ENCODE data around the gene PABPN1.
A peak's percentile ranks its signal among the peaks of the same experiment; 100 is the strongest.

Gene PABPN1

GRCh38 chr14:23306412-23307145, 14.7 kb upstream of the PABPN1 start, which contains the start of gene BCL2L2:
TSS of gene BCL2L2 (plus strand) at chr14:23306833. CDS start at chr14:23307768, 935 bp downstream.
- Histone ChIP-seq H3K36me3 (ENCODE audit: control insufficient read depth, insufficient read depth, low read length) (peaks cover 6% of the 10 kb centered on the region), H3K9ac (ENCODE audit: low read depth, low read length) (peak within 1 kb of the TSS; percentile 82), H3K9me3 (ENCODE audit: control insufficient read depth, insufficient read depth, low read length) (no peaks in the 10 kb centered on the region), H3K27me3 (ENCODE audit: control insufficient read depth, insufficient read depth, low read length) (peaks cover 17% of the 10 kb centered on the region), H3K4me3 (ENCODE audit: low read depth, low read length) (peak within 1 kb of the TSS; percentile 85), H3K4me1 (ENCODE audit: control insufficient read depth, insufficient read depth, low read length) (no peaks in the 10 kb centered on the region)

GRCh38 chr14:23307146-23307530, 14.1 kb upstream of the PABPN1 start:
- H3K36me3 ChIP-seq (ENCODE audit: control insufficient read depth, insufficient read depth, low read length), result peaks cover 6% of the 10 kb centered on the region
- H3K9me3 ChIP-seq (ENCODE audit: control insufficient read depth, insufficient read depth, low read length), result no peaks in the 10 kb centered on the region
- H3K27me3 ChIP-seq (ENCODE audit: control insufficient read depth, insufficient read depth, low read length), result peaks cover 17% of the 10 kb centered on the region
- H3K9ac ChIP-seq (ENCODE audit: low read depth, low read length), result peak overlapping the region; percentile 82
- H3K4me3 ChIP-seq (ENCODE audit: low read depth, low read length), result peak overlapping the region; percentile 85
- H3K4me1 ChIP-seq (ENCODE audit: control insufficient read depth, insufficient read depth, low read length), result no peaks in the 10 kb centered on the region

GRCh38 chr14:23307687-23308644, 13.3 kb upstream of the PABPN1 start:
- H3K4me1 ChIP-seq (ENCODE audit: control insufficient read depth, insufficient read depth, low read length), result no peaks in the 10 kb centered on the region
- H3K27me3 ChIP-seq (ENCODE audit: control insufficient read depth, insufficient read depth, low read length), result peaks cover 16% of the 10 kb centered on the region
- H3K9ac ChIP-seq (ENCODE audit: low read depth, low read length), result no peak overlapping the region
- peak overlapping the region; percentile 85 for H3K4me3 ChIP-seq (ENCODE audit: low read depth, low read length)
- peaks cover 6% of the 10 kb centered on the region for H3K36me3 ChIP-seq (ENCODE audit: control insufficient read depth, insufficient read depth, low read length)
- H3K9me3 ChIP-seq (ENCODE audit: control insufficient read depth, insufficient read depth, low read length), result no peaks in the 10 kb centered on the region

- Histone ChIP-seq H3K4me3 (ENCODE audit: low read depth, low read length) (no peak overlapping the region), H3K27me3 (ENCODE audit: control insufficient read depth, insufficient read depth, low read length) (peaks cover 8% of the 10 kb centered on the region), H3K9ac (ENCODE audit: low read depth, low read length) (no peak overlapping the region), H3K4me1 (ENCODE audit: control insufficient read depth, insufficient read depth, low read length) (no peaks in the 10 kb centered on the region), H3K36me3 (ENCODE audit: control insufficient read depth, insufficient read depth, low read length) (peaks cover 6% of the 10 kb centered on the region), H3K9me3 (ENCODE audit: control insufficient read depth, insufficient read depth, low read length) (no peaks in the 10 kb centered on the region)
These were observed 12.4 kb upstream of the PABPN1 start for GRCh38 chr14:23308721-23309445.

GRCh38 chr14:23310546-23310945, 10.7 kb upstream of the PABPN1 start:
- Histone ChIP-seq H3K4me1 (ENCODE audit: control insufficient read depth, insufficient read depth, low read length) (no peaks in the 10 kb centered on the region), H3K9ac (ENCODE audit: low read depth, low read length) (no peak overlapping the region), H3K9me3 (ENCODE audit: control insufficient read depth, insufficient read depth, low read length) (no peaks in the 10 kb centered on the region), H3K36me3 (ENCODE audit: control insufficient read depth, insufficient read depth, low read length) (peaks cover 6% of the 10 kb centered on the region), H3K4me3 (ENCODE audit: low read depth, low read length) (no peak overlapping the region), H3K27me3 (ENCODE audit: control insufficient read depth, insufficient read depth, low read length) (no peaks in the 10 kb centered on the region)

- H3K4me3 ChIP-seq (ENCODE audit: low read depth, low read length), result no peak overlapping the region
- H3K36me3 ChIP-seq (ENCODE audit: control insufficient read depth, insufficient read depth, low read length), result no peaks in the 10 kb centered on the region
- H3K4me1 ChIP-seq (ENCODE audit: control insufficient read depth, insufficient read depth, low read length), result no peaks in the 10 kb centered on the region
- H3K27me3 ChIP-seq (ENCODE audit: control insufficient read depth, insufficient read depth, low read length), result no peaks in the 10 kb centered on the region
- H3K9me3 ChIP-seq (ENCODE audit: control insufficient read depth, insufficient read depth, low read length), result no peaks in the 10 kb centered on the region
- H3K9ac ChIP-seq (ENCODE audit: low read depth, low read length), result no peak overlapping the region
These were observed 5.0 kb upstream of the PABPN1 start for GRCh38 chr14:23316300-23316699.

- Histone ChIP-seq H3K4me1 (ENCODE audit: control insufficient read depth, insufficient read depth, low read length) (peaks cover 3% of the 10 kb centered on the region), H3K27me3 (ENCODE audit: control insufficient read depth, insufficient read depth, low read length) (no peaks in the 10 kb centered on the region), H3K9me3 (ENCODE audit: control insufficient read depth, insufficient read depth, low read length) (no peaks in the 10 kb centered on the region), H3K36me3 (ENCODE audit: control insufficient read depth, insufficient read depth, low read length) (peaks cover 11% of the 10 kb centered on the region), H3K4me3 (ENCODE audit: low read depth, low read length) (peak overlapping the region; percentile 80), H3K9ac (ENCODE audit: low read depth, low read length) (peak overlapping the region; percentile 80)
These were observed 1.3 kb upstream of the PABPN1 start for GRCh38 chr14:23319746-23320583.

- H3K36me3 ChIP-seq (ENCODE audit: control insufficient read depth, insufficient read depth, low read length), result peaks cover 13% of the 10 kb centered on the region
These were observed 603 bp downstream of the PABPN1 start for GRCh38 chr14:23321572-23322547.

GRCh38 chr14:23322568-23323517, 1.6 kb downstream of the PABPN1 start:
- no peaks in the 10 kb centered on the region for H3K27me3 ChIP-seq (ENCODE audit: control insufficient read depth, insufficient read depth, low read length)
- H3K36me3 ChIP-seq (ENCODE audit: control insufficient read depth, insufficient read depth, low read length), result peaks cover 13% of the 10 kb centered on the region
- peaks cover 3% of the 10 kb centered on the region for H3K4me1 ChIP-seq (ENCODE audit: control insufficient read depth, insufficient read depth, low read length)

More at GRCh38 chr14:23321572-23322547, 603 bp downstream of the PABPN1 start:
- peak overlapping the region; percentile 93 for H3K4me3 ChIP-seq (ENCODE audit: low read depth, low read length)
- H3K4me1 ChIP-seq (ENCODE audit: control insufficient read depth, insufficient read depth, low read length), result peaks cover 3% of the 10 kb centered on the region
- no peaks in the 10 kb centered on the region for H3K9me3 ChIP-seq (ENCODE audit: control insufficient read depth, insufficient read depth, low read length)
- no peaks in the 10 kb centered on the region for H3K27me3 ChIP-seq (ENCODE audit: control insufficient read depth, insufficient read depth, low read length)
- peak overlapping the region; percentile 98 for H3K9ac ChIP-seq (ENCODE audit: low read depth, low read length)

More at GRCh38 chr14:23322568-23323517, 1.6 kb downstream of the PABPN1 start:
- Histone ChIP-seq H3K4me3 (ENCODE audit: low read depth, low read length) (peak overlapping the region; percentile 93), H3K9ac (ENCODE audit: low read depth, low read length) (peak overlapping the region; percentile 98), H3K9me3 (ENCODE audit: control insufficient read depth, insufficient read depth, low read length) (no peaks in the 10 kb centered on the region)

Measured in iPS-15b (cell line).